ENCODE results near the gene MBD5.

MBD5 gene

GRCh38 chr2:148238561-148238960 is 217.7 kb downstream of the MBD5 start:
- DNase-seq: no peak

GRCh38 chr2:148240838-148241237 is 219.9 kb downstream of the MBD5 start:
- DNase-seq: no peak

GRCh38 chr2:148244593-148245292 is 223.9 kb downstream of the MBD5 start:
- no peak for DNase-seq

GRCh38 chr2:148251993-148252392 is 231.1 kb downstream of the MBD5 start:
- no peak for DNase-seq

GRCh38 chr2:148252646-148253045 is 231.8 kb downstream of the MBD5 start:
- no peak for DNase-seq

GRCh38 chr2:148253685-148254084 is 232.8 kb downstream of the MBD5 start:
- no peak for DNase-seq

- DNase-seq: no peak
These were observed 235.0 kb downstream of the MBD5 start for GRCh38 chr2:148255929-148256328.

- DNase-seq: no peak
These were observed 236.4 kb downstream of the MBD5 start for GRCh38 chr2:148257276-148257675.

- no peak for DNase-seq
These were observed 237.2 kb downstream of the MBD5 start for GRCh38 chr2:148258124-148258523.

GRCh38 chr2:148259674-148260073 is 238.8 kb downstream of the MBD5 start:
- DNase-seq: no peak

- no peak for DNase-seq
These were observed 243.0 kb downstream of the MBD5 start for GRCh38 chr2:148263890-148264289.

- DNase-seq: no peak
These were observed 252.3 kb downstream of the MBD5 start for GRCh38 chr2:148273158-148273691.

- DNase-seq: no peak
These were observed 258.3 kb downstream of the MBD5 start for GRCh38 chr2:148279216-148279615.

GRCh38 chr2:148282201-148282600 is 261.3 kb downstream of the MBD5 start:
- DNase-seq: no peak

- no peak for DNase-seq
These were observed 271.5 kb downstream of the MBD5 start for GRCh38 chr2:148292431-148292830.

GRCh38 chr2:148298196-148298595 is 277.3 kb downstream of the MBD5 start:
- no peak for DNase-seq

GRCh38 chr2:148299616-148300015 is 278.7 kb downstream of the MBD5 start:
- DNase-seq: no peak

- DNase-seq: no peak
These were observed 279.7 kb downstream of the MBD5 start for GRCh38 chr2:148300544-148300943.

- DNase-seq: no peak
These were observed 280.5 kb downstream of the MBD5 start for GRCh38 chr2:148301362-148301761.

GRCh38 chr2:148302526-148302925 is 281.6 kb downstream of the MBD5 start:
- DNase-seq: no peak

GRCh38 chr2:148303161-148303560 is 282.3 kb downstream of the MBD5 start:
- DNase-seq: no peak

GRCh38 chr2:148305476-148305875 is 284.6 kb downstream of the MBD5 start:
- DNase-seq: no peak

- DNase-seq: no peak
These were observed 285.1 kb downstream of the MBD5 start for GRCh38 chr2:148306027-148306426.

GRCh38 chr2:148317598-148317997 is 296.7 kb downstream of the MBD5 start:
- no peak for DNase-seq

GRCh38 chr2:148338541-148338940 is 317.6 kb downstream of the MBD5 start:
- DNase-seq: no peak
